GM23338 (cell line): ENCODE data around the gene FBXW12. TPM values are rescaled to one million over a fixed set of nuclear protein-coding genes. Genes with fewer than 3 reads are reported as not detected.

Experiments
- ATAC-seq: fragments of 200-7000 bp; cut with Tn5 transposase; 3 replicates; pipeline ENCODE4 v1.9.1; 2020
- DNase-seq: peaks from one replicate; pipeline ENCODE4 v3.0.0-alpha.2; 2015; ENCODE audit warnings: low spot score
- H2AFZ ChIP-seq: fragments of 200-600 bp; sonication (generic); 2 replicates; pipeline ENCODE4 v1.8.0; 2016; ENCODE audit warnings: antibody characterized with exemption, mild to moderate bottlenecking, moderate library complexity
- H3F3A ChIP-seq: fragments of 200-600 bp; sonication (generic); replicated peaks from 2 replicates; pipeline ENCODE4 v1.8.0; 2017; ENCODE audit warnings: antibody characterized with exemption, mixed run types, low read depth
- H3K27ac ChIP-seq: fragments of 200-600 bp; sonication (generic); 2 replicates; pipeline ENCODE4 v1.6.1; 2016; ENCODE audit warnings: low read depth
- H3K27me3 ChIP-seq: fragments of 200-600 bp; sonication (generic); 2 replicates; pipeline ENCODE4 v1.8.0; 2016; ENCODE audit warnings: mild to moderate bottlenecking, mixed run types, moderate library complexity; ENCODE audit not compliant: insufficient read depth
- H3K36me3 ChIP-seq: fragments of 200-600 bp; sonication (generic); 2 replicates; pipeline ENCODE4 v1.8.0; 2016; ENCODE audit warnings: mild to moderate bottlenecking; ENCODE audit not compliant: insufficient read depth
- H3K4me1 ChIP-seq: fragments of 200-600 bp; sonication (generic); 2 replicates; pipeline ENCODE4 v1.8.0; 2016; ENCODE audit warnings: mild to moderate bottlenecking, moderate library complexity; ENCODE audit not compliant: insufficient read depth
- H3K4me2 ChIP-seq: fragments of 200-600 bp; sonication (generic); 2 replicates; pipeline ENCODE4 v1.7.1; 2017; ENCODE audit warnings: mixed run types
- H3K4me3 ChIP-seq: fragments of 200-600 bp; sonication (generic); 2 replicates; pipeline ENCODE4 v1.6.1; 2016; ENCODE audit warnings: mixed run types
- H3K79me2 ChIP-seq: fragments of 200-600 bp; sonication (generic); replicated peaks from 2 replicates; pipeline ENCODE4 v1.8.0; 2017; ENCODE audit warnings: mild to moderate bottlenecking; ENCODE audit not compliant: insufficient read depth
- H3K9me2 ChIP-seq: fragments of 200-600 bp; sonication (generic); 2 replicates; pipeline ENCODE4 v1.8.0; 2017; ENCODE audit not compliant: insufficient read depth
- H4K20me1 ChIP-seq: fragments of 200-600 bp; sonication (generic); replicated peaks from 2 replicates; pipeline ENCODE4 v1.8.0; 2017; ENCODE audit warnings: mild to moderate bottlenecking; ENCODE audit not compliant: insufficient read depth
- H3K27ac Mint-ChIP-seq: 2 replicates; pipeline ENCODE4 v1.8.0; 2020; ENCODE audit warnings: inconsistent platforms, mild to moderate bottlenecking, moderate library complexity, mixed read lengths
- H3K27me3 Mint-ChIP-seq: 3 replicates; pipeline ENCODE4 v1.8.0; 2022; ENCODE audit warnings: low read depth, mild to moderate bottlenecking, moderate library complexity, mixed read lengths, inconsistent platforms; ENCODE audit not compliant: insufficient read depth, poor library complexity
- H3K36me3 Mint-ChIP-seq: 3 replicates; pipeline ENCODE4 v1.8.0; 2021; ENCODE audit warnings: low read depth, mild to moderate bottlenecking, inconsistent platforms, moderate library complexity, mixed read lengths
- H3K4me1 Mint-ChIP-seq: 3 replicates; pipeline ENCODE4 v1.8.0; 2020; ENCODE audit warnings: mild to moderate bottlenecking, inconsistent platforms, mixed read lengths
- H3K4me3 Mint-ChIP-seq: 3 replicates; pipeline ENCODE4 v1.8.0; 2021; ENCODE audit warnings: moderate library complexity, mild to moderate bottlenecking, inconsistent platforms, mixed read lengths
- H3K9me3 Mint-ChIP-seq: 3 replicates; pipeline ENCODE4 v1.8.0; 2020; ENCODE audit warnings: moderate library complexity, mild to moderate bottlenecking, inconsistent platforms, mixed read lengths
- CTCF ChIP-seq, 2 experiments: fragments of 200-600 bp in 1 of 2; sonication (generic) in 1 of 2; conservative IDR thresholded peaks; 2 replicates each; pipeline versions ENCODE4 v1.5.1 to v1.6.1; 2016 to 2017; ENCODE audit warnings: antibody characterized with exemption in 2 of 2, low read depth in 2 of 2, mild to moderate bottlenecking in 2 of 2, moderate library complexity in 1 of 2
- ETS1 ChIP-seq: IDR thresholded peaks from 2 replicates; pipeline ENCODE4 v1.6.1; 2016; ENCODE audit warnings: antibody characterized with exemption
- EZH2 ChIP-seq: fragments of 200-600 bp; sonication (generic); IDR thresholded peaks from one replicate; pipeline ENCODE4 v1.8.0; 2017; ENCODE audit warnings: antibody characterized with exemption, mild to moderate bottlenecking, low read depth; ENCODE audit not compliant: unreplicated experiment
- EZH2phosphoT487 ChIP-seq: fragments of 200-600 bp; sonication (generic); IDR thresholded peaks from one replicate; pipeline ENCODE4 v1.8.1; 2018; ENCODE audit warnings: antibody characterized with exemption; ENCODE audit not compliant: unreplicated experiment
- JUNB ChIP-seq: IDR thresholded peaks from one replicate; pipeline ENCODE4 v1.6.1; 2016; ENCODE audit warnings: antibody characterized with exemption; ENCODE audit not compliant: unreplicated experiment
- NANOG ChIP-seq: IDR thresholded peaks from 2 replicates; pipeline ENCODE4 v1.6.1; 2016; ENCODE audit warnings: antibody characterized with exemption, borderline replicate concordance
- POLR2AphosphoS5 ChIP-seq: IDR thresholded peaks from 2 replicates; pipeline ENCODE4 v1.6.1; 2016; ENCODE audit warnings: antibody characterized with exemption, low read depth
- REST ChIP-seq: IDR thresholded peaks from one replicate; pipeline ENCODE4 v1.6.1; 2018; ENCODE audit warnings: antibody characterized with exemption; ENCODE audit not compliant: unreplicated experiment
- ZNF114 ChIP-seq: fragments of 250-450 bp; sonication (Bioruptor Pico); IDR thresholded peaks from 2 replicates; pipeline ENCODE4 v1.5.0; 2020; ENCODE audit warnings: mild to moderate bottlenecking, moderate library complexity
- polyA plus RNA-seq: library from polyadenylated mRNA; unstranded; fragments of >200 nt; fragmentation: Nextera tagmentation; extraction: Ambion mirVana; gene quantifications from 2 replicates; pipeline ENCODE4 v1.2.1, GENCODE V29; 2016
- total RNA-seq: library from RNA; depleted of rRNA; stranded (reverse); fragments of >200 nt; shearing (Covaris generic); gene quantifications from 2 replicates; pipeline ENCODE4 v1.2.3, GENCODE V29; 2014

Gene FBXW12
- total and polyA plus RNA-seq, 2 experiments from 2014 or later = 0.73 TPM; not detected in 1

GRCh38 chr3:48423883-48424695 lies 52.1 kb downstream of the FBXW12 start:
- peaks cover 63% of the 10 kb centered on the region for H3K79me2 ChIP-seq
- no peaks in the 10 kb centered on the region; the same call in 1 of the 2 replicates for H3K36me3 ChIP-seq
- H3F3A ChIP-seq = no peaks in the 10 kb centered on the region; the same call in 1 of the 2 replicates
- no peak overlapping the region for H3K27ac ChIP-seq
- Mint-ChIP-seq H3K4me3 (peak overlapping the region; percentile 17; the same call in 1 of the 3 replicates), H3K36me3 (peaks cover 41% of the 10 kb centered on the region), H3K4me1 (peaks cover 39% of the 10 kb centered on the region), H3K9me3 (peaks cover 3% of the 10 kb centered on the region; the same call in 1 of the 3 replicates), H3K27ac (no peak overlapping the region), H3K27me3 (peaks cover 14% of the 10 kb centered on the region)
- no peak overlapping the region for H3K4me2 ChIP-seq
- H3K9me2 ChIP-seq = no peaks in the 10 kb centered on the region
- peaks cover 18% of the 10 kb centered on the region for H3K4me1 ChIP-seq
- no peaks in the 10 kb centered on the region for H3K27me3 ChIP-seq
- H4K20me1 ChIP-seq = peaks cover 33% of the 10 kb centered on the region
- DNase-seq (no peak), ATAC-seq (no peak)
- H3K4me3 ChIP-seq = no peak overlapping the region
- no peak overlapping the region for H2AFZ ChIP-seq
- TF ChIP-seq EZH2phosphoT487 = no peak
- TF ChIP-seq JUNB = no peak
- TF ChIP-seq POLR2AphosphoS5 = no peak
- no peak for TF ChIP-seq ZNF114 (CRISPR knock-in tag)
- TF ChIP-seq CTCF (conservative IDR thresholded peaks at IDR 0.05; ENCODE audit: low read depth in 2 of 2) = no peak
- no peak for TF ChIP-seq NANOG
- TF ChIP-seq EZH2 = no peak
- TF ChIP-seq ETS1 = no peak

- Mint-ChIP-seq H3K4me3 (peak overlapping the region; percentile 4; the same call in 2 of the 3 replicates), H3K27me3 (peaks cover 14% of the 10 kb centered on the region), H3K36me3 (peaks cover 38% of the 10 kb centered on the region), H3K27ac (peak overlapping the region; percentile 57), H3K4me1 (peaks cover 40% of the 10 kb centered on the region), H3K9me3 (peaks cover 3% of the 10 kb centered on the region; the same call in 1 of the 3 replicates)
- Histone ChIP-seq H3F3A (peaks cover 2% of the 10 kb centered on the region), H3K4me1 (peaks cover 20% of the 10 kb centered on the region), H3K4me3 (no peak overlapping the region), H3K36me3 (no peaks in the 10 kb centered on the region; the same call in 1 of the 2 replicates), H3K4me2 (no peak overlapping the region), H3K9me2 (no peaks in the 10 kb centered on the region), H2AFZ (no peak overlapping the region), H3K27ac (no peak overlapping the region), H3K27me3 (no peaks in the 10 kb centered on the region), H4K20me1 (peaks cover 33% of the 10 kb centered on the region), H3K79me2 (peaks cover 63% of the 10 kb centered on the region)
- no peak for TF ChIP-seq REST
- ATAC-seq = no peak
- no peak for DNase-seq
These were observed 53.3 kb downstream of the FBXW12 start for GRCh38 chr3:48425281-48425812.
